ENCODE results near the gene PCYT1A. TPM values are rescaled to one million over a fixed set of nuclear protein-coding genes. Genes with fewer than 3 reads are reported as not detected.

PCYT1A gene
- total RNA-seq, 1 experiment from 2014 or later: 91.2 TPM

DNA sequence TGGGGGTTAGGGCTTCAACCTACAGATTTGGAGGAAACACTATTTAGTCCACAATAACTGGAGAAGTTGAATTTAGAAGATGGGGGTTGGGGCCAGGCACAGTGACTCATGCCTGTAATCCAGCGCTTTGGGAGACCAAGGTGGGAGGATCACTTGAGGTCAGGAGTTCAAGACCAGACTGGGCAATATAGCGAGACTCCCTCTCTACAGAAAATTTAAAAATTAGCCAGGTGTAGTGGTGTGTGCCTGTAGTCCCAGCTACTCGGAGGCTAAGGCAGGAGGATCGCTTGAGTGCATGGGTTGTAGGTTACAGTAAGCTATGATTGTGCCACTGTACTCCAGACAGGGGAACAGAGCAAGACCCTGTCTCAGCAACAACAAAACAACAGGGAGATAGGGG is 35.5 kb upstream of the PCYT1A start:
- TF ChIP-seq, protein P1, sequence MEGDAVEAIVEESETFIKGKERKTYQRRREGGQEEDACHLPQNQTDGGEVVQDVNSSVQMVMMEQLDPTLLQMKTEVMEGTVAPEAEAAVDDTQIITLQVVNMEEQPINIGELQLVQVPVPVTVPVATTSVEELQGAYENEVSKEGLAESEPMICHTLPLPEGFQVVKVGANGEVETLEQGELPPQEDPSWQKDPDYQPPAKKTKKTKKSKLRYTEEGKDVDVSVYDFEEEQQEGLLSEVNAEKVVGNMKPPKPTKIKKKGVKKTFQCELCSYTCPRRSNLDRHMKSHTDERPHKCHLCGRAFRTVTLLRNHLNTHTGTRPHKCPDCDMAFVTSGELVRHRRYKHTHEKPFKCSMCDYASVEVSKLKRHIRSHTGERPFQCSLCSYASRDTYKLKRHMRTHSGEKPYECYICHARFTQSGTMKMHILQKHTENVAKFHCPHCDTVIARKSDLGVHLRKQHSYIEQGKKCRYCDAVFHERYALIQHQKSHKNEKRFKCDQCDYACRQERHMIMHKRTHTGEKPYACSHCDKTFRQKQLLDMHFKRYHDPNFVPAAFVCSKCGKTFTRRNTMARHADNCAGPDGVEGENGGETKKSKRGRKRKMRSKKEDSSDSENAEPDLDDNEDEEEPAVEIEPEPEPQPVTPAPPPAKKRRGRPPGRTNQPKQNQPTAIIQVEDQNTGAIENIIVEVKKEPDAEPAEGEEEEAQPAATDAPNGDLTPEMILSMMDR (conservative IDR thresholded peaks at IDR 0.05): no peak
- no peak for TF ChIP-seq EZH2 (IDR thresholded peaks at IDR 0.05; ENCODE audit: low read depth)
- POLR2A ChIA-PET (ENCODE audit: unreplicated experiment): no interaction called here

DNA sequence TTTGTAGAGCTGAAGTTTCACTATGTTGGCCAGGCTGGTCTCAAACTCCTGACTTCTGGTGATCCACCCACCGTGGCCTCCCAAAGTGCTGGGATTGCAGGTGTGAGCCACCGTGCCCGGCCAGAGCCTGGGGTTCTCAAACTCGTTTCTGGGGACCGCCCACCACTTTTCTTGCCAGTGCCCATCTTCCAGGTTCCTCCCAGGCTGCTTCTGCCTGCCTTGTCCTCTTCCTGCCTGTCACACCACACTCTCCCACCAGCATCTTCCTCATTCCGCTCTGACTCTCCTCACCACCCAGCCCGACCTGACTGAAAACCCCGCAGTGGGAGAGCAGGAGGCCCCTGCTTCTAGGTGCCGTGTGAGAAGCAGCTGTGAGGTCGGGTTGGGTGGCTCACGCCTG is 33.6 kb upstream of the PCYT1A start:
- H3K4me3 ChIP-seq: no peak overlapping the region
- no peaks in the 10 kb centered on the region for H3K9me3 ChIP-seq (ENCODE audit: insufficient read depth, low read depth)
- no peak for TF ChIP-seq EZH2 (IDR thresholded peaks at IDR 0.05; ENCODE audit: low read depth)
- TF ChIP-seq, protein P1 (conservative IDR thresholded peaks at IDR 0.05): no peak
- H3K4me2 ChIP-seq: no peak overlapping the region
- ChIA-PET CTCF (no interaction called here), POLR2A (ENCODE audit: unreplicated experiment) (interaction anchor here (0.6 to 0.7 kb wide), 2 partner anchors 33 to 419 kb away, joined by 3 read pairs; partner anchors contain the start of gene PAK2)
- no peak overlapping the region for H2AFZ ChIP-seq
- H3K36me3 ChIP-seq (ENCODE audit: low read depth): peaks cover 25% of the 10 kb centered on the region
- no TSS peak for BruUV-seq (replicated peaks)
- no peaks in the 10 kb centered on the region for H3K27me3 ChIP-seq (ENCODE audit: insufficient read depth, low read depth)
- no peaks in the 10 kb centered on the region for H4K20me1 ChIP-seq (ENCODE audit: insufficient read depth)
- no peaks in the 10 kb centered on the region for H3K4me1 ChIP-seq (replicated peaks; ENCODE audit: insufficient read depth)
- no peaks in the 10 kb centered on the region for H3K9me2 ChIP-seq (ENCODE audit: insufficient read depth)
- intact Hi-C loops (cut with micrococcal nuclease; ENCODE audit: unreplicated experiment): no loop called here
- H3K27ac ChIP-seq: no peak overlapping the region
- no peaks in the 10 kb centered on the region for H3K79me2 ChIP-seq (ENCODE audit: low read depth)
- H3F3A ChIP-seq (ENCODE audit: insufficient read depth, low read depth): peaks cover 28% of the 10 kb centered on the region
- DNase-seq: no peak

More for the DNA sequence above, 35.5 kb upstream of the PCYT1A start:
- H3F3A ChIP-seq (ENCODE audit: insufficient read depth, low read depth): peaks cover 38% of the 10 kb centered on the region; the same call in 1 of the 2 replicates
- intact Hi-C loops (cut with micrococcal nuclease; ENCODE audit: unreplicated experiment): no loop called here
- no TSS peak for BruUV-seq (replicated peaks)
- H3K27ac ChIP-seq: no peak overlapping the region
- no peaks in the 10 kb centered on the region for H3K4me1 ChIP-seq (replicated peaks; ENCODE audit: insufficient read depth)
- CTCF ChIA-PET: no interaction called here
- H3K9me3 ChIP-seq (ENCODE audit: insufficient read depth, low read depth): no peaks in the 10 kb centered on the region
- H3K36me3 ChIP-seq (ENCODE audit: low read depth): peaks cover 42% of the 10 kb centered on the region
- peaks cover 9% of the 10 kb centered on the region for H4K20me1 ChIP-seq (ENCODE audit: insufficient read depth)
- H3K9me2 ChIP-seq (ENCODE audit: insufficient read depth): no peaks in the 10 kb centered on the region
- H3K27me3 ChIP-seq (ENCODE audit: insufficient read depth, low read depth): no peaks in the 10 kb centered on the region
- no peak for DNase-seq
- no peak overlapping the region for H2AFZ ChIP-seq
- H3K4me3 ChIP-seq: no peak overlapping the region
- H3K4me2 ChIP-seq: no peak overlapping the region
- 0 out of 2 replicates have a peak, but pooled peaks cover 6% of the 10 kb centered on the region for H3K79me2 ChIP-seq (ENCODE audit: low read depth)

DNA sequence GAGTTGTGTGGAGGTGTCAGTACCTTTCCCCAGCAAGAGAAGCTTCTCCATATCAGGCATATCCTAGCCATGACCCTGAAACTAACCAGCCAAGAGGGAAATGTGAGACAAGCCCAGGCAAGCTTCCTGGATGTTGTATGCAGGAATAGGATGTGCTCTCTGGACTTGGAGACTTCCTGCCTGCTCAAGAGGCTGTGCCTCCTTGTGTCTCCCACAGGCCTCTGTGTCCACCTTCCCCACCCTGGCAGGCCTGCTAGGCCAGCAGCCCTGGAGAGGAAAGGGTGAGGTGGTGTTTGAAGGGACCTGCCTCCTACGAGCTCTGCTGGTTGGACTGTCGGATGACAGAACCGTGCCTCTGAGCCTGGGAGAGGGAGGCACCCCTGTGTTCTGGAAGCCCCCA is 32.6 kb upstream of the PCYT1A start:
- H3F3A ChIP-seq (ENCODE audit: insufficient read depth, low read depth): peaks cover 37% of the 10 kb centered on the region
- H3K79me2 ChIP-seq (ENCODE audit: low read depth): no peaks in the 10 kb centered on the region
- POLR2A ChIA-PET (ENCODE audit: unreplicated experiment): no interaction called here
- no peaks in the 10 kb centered on the region for H4K20me1 ChIP-seq (ENCODE audit: insufficient read depth)
- H3K4me1 ChIP-seq (replicated peaks; ENCODE audit: insufficient read depth): no peaks in the 10 kb centered on the region
- H3K4me3 ChIP-seq: no peak overlapping the region
- BruUV-seq (replicated peaks): no TSS peak
- CTCF ChIA-PET: no interaction called here
- H3K9me2 ChIP-seq (ENCODE audit: insufficient read depth): no peaks in the 10 kb centered on the region
- no peak overlapping the region for H2AFZ ChIP-seq
- intact Hi-C loops (cut with micrococcal nuclease; ENCODE audit: unreplicated experiment): no loop called here
- DNase-seq: no peak
- H3K9me3 ChIP-seq (ENCODE audit: insufficient read depth, low read depth): no peaks in the 10 kb centered on the region
- TF ChIP-seq EZH2 (IDR thresholded peaks at IDR 0.05; ENCODE audit: low read depth): no peak
- TF ChIP-seq, protein P1 (conservative IDR thresholded peaks at IDR 0.05): no peak
- H3K27me3 ChIP-seq (ENCODE audit: insufficient read depth, low read depth): no peaks in the 10 kb centered on the region
- H3K27ac ChIP-seq: no peak overlapping the region
- H3K36me3 ChIP-seq (ENCODE audit: low read depth): peaks cover 24% of the 10 kb centered on the region
- H3K4me2 ChIP-seq: no peak overlapping the region
